GM13977 (cell line): ENCODE data around the gene PRKCZ.

Source experiments
- DNase-seq: peaks from one replicate; pipeline ENCODE4 v3.0.0; 2012; ENCODE audit warnings: low spot score
- in situ Hi-C: fragments of 300-500 bp; cut with MboI; formaldehyde crosslinking; loops from one replicate; pipeline ENCODE4 v1.12.0; 2022; ENCODE audit warnings: low sequenced_read_pairs, low pct_unique_long_range_greater_than_20kb, mixed read lengths, inconsistent platforms; ENCODE audit not compliant: unreplicated experiment
- TF ChIP-seq, protein P1 (sequence below): IDR thresholded peaks from 2 replicates; pipeline ENCODE4 v1.5.1; 2012; ENCODE audit warnings: mild to moderate bottlenecking, control low read depth; ENCODE audit not compliant: insufficient read depth; ENCODE audit errors: extremely low read depth, missing control alignments

PRKCZ gene

DNA sequence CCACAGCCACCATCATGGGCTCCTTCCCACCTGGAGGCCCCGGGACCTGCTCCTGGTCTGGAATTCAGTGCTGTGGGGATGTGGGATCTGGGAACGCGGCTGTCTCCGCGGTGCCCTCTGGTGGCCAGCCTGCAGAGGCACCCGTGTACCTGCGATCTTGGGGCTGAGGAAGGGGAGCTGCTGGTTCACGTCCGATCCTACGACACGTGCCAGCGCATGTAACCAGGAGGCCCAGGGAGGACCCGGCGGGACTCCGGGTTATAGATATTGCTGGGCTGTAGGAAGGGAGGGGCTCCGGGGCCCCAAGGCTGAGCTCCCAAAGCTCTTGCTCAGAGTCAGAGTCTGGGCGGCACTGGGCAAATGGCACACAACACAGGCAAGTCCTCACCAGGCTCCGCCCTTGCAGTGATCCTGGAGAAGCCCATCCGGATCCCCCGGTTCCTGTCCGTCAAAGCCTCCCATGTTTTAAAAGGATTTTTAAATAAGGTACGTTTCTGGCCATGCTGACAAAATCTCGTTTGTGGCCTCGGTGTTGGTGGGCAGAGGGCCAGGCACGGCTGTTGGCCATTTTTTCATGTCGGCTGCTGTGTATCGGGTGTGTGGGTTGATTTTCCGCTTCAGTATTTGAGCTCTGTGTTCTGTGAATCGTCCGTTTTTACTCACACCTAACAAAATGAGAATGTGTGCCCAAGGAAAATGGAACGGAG, 124.3 kb downstream of the PRKCZ start:
- in situ Hi-C loops: loop anchor here (25.0 kb wide), 1 partner anchor 363 kb away; the partner anchor contains the start of genes HES5 and PANK4
- DNase-seq: peak; percentile 87
- TF ChIP-seq, protein P1, sequence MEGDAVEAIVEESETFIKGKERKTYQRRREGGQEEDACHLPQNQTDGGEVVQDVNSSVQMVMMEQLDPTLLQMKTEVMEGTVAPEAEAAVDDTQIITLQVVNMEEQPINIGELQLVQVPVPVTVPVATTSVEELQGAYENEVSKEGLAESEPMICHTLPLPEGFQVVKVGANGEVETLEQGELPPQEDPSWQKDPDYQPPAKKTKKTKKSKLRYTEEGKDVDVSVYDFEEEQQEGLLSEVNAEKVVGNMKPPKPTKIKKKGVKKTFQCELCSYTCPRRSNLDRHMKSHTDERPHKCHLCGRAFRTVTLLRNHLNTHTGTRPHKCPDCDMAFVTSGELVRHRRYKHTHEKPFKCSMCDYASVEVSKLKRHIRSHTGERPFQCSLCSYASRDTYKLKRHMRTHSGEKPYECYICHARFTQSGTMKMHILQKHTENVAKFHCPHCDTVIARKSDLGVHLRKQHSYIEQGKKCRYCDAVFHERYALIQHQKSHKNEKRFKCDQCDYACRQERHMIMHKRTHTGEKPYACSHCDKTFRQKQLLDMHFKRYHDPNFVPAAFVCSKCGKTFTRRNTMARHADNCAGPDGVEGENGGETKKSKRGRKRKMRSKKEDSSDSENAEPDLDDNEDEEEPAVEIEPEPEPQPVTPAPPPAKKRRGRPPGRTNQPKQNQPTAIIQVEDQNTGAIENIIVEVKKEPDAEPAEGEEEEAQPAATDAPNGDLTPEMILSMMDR: peak; percentile 86

DNA sequence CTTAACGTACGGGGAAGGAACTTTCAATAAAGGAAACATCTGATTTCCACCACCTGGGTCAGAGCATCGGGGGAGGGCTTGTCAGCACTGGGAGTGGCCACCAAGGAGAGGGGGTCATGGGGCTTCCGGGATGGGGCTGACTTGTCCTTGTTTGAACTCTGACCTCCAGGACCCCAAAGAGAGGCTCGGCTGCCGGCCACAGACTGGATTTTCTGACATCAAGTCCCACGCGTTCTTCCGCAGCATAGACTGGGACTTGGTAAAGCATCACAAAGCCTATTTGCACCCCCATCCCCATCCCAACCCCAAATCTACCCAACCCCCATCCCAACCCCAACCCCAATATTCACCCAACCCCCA, 124.8 kb downstream of the PRKCZ start:
- no peak for DNase-seq
- TF ChIP-seq, protein P1: no peak
- in situ Hi-C loops: loop anchor here (25.0 kb wide), 1 partner anchor 362 kb away; the partner anchor contains the start of genes HES5 and PANK4

DNA sequence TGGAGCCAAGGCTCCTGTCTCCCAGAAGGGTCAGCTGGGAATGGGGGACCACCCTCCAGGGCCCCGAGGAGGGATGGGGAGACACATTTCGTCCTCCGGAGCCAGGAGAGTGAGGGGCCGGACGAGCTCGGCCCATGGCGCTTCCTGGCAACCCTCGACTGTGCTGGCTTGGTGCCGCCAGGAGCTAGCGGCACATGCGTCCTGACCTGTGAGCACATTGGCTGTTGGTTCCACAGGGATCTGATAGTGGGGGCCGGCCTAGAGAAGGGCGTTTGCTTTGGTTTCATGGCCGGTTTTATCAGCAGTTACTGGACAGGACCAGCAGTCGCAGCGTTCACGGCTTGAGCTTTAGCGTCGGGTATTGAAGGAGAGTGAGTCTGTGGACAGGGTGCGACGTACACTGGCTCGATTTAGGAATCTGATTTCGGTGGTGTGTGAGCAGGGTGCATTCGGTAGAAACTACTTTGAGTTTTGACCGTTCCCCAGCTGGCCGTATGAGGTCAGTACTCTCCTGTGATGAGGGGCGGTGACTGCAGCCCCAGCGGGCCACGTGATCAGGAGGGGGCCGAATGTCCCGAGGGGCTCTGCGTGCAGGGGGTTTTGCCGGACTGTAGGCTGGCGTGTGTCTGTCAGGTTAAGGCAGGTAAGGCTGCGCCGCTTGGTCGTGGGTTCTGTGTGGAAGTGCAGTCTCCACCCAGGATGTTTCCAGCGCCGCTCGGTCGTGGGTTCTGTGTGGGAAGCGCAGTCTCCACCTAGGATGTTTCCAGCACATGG, 125.7 kb downstream of the PRKCZ start:
- in situ Hi-C loops: loop anchor here (25.0 kb wide), 1 partner anchor 361 kb away; the partner anchor contains the start of genes HES5 and PANK4
- TF ChIP-seq, protein P1: no peak
- no peak for DNase-seq

DNA sequence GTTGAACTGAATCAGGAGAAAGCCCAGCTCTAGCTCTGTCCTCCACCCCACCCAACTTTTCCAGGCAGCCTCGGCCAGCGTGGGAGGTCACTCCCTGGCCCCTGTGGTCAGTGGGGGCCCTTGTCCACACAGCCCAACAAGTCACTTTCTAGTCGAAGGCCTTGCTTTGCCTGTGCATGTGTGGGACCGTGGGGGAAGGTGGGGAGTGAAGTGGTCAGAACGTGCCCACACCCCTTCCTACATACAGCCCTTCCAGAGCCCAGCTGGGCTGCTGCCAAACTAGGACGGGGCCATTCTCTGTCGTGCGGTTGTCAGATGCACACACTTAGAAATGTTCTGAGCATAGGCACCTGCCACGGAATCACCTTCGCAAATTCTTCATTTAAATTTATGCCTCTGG, 126.4 kb downstream of the PRKCZ start:
- in situ Hi-C loops: loop anchor here (25.0 kb wide), 1 partner anchor 361 kb away; the partner anchor contains the start of genes HES5 and PANK4
- TF ChIP-seq, protein P1: no peak
- DNase-seq: no peak

DNA sequence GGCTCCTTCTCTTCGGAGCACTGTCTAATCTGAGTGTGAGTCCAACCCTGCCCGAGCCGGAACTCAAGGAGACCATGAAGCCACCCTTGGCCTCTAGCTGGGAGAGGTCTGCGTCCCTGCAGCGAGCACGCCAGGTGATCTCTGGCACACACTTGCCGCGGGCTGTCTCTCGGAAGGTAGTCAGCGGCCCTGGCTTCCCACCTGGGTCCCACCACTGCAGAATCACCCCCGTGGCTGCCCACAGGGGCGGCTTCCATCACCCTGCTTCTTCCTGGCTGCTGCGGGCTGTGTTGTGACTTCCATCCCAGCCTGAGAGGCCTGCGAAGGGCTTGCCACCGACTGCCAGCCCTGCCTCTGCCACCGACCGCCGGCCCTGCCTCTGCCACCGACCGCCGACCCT, 127.3 kb downstream of the PRKCZ start:
- no peak for DNase-seq
- TF ChIP-seq, protein P1: no peak
- in situ Hi-C loops: loop anchor here (25.0 kb wide), 1 partner anchor 360 kb away; the partner anchor contains the start of genes HES5 and PANK4

DNA sequence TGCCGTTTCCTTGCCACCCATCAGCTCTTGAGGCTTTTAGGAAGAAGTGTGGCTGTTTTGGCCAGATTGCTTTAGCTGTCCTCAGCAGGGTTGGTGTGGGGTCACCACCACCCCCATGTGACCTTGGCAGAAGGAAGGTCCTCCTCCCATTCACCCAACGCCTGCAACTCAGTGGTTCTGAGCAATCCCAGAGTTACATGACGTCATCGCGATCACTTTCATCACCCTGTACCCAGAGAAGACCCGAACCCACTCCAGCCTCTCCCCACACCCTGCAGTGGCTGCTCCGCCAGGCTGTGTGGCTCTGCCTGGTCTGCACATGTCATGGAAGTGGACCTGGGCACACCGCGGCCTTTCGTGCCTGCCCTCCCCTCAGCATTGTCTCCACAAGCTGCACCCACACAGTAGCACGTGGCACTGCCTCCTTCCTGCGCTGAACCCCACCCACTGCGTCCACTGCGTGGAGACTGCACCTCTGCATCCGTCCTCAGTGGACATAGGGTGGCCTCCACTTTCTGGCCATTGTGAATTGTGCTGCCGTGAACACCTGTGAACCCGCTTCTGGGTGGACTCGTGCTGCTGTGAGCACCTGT, 127.8 kb downstream of the PRKCZ start:
- TF ChIP-seq, protein P1: no peak
- in situ Hi-C loops: loop anchor here (25.0 kb wide), 1 partner anchor 359 kb away; the partner anchor contains the start of genes HES5 and PANK4
- no peak for DNase-seq
